GM18867 (cell line): ENCODE results near the gene CCDC175.

ENCODE experiments used
- ATAC-seq: cut with Tn5 transposase; IDR thresholded peaks from one replicate; pipeline ENCODE4 v1.9.1; 2021; ENCODE audit warnings: mild to moderate bottlenecking, moderate library complexity; ENCODE audit not compliant: unreplicated experiment

CCDC175 gene

DNA sequence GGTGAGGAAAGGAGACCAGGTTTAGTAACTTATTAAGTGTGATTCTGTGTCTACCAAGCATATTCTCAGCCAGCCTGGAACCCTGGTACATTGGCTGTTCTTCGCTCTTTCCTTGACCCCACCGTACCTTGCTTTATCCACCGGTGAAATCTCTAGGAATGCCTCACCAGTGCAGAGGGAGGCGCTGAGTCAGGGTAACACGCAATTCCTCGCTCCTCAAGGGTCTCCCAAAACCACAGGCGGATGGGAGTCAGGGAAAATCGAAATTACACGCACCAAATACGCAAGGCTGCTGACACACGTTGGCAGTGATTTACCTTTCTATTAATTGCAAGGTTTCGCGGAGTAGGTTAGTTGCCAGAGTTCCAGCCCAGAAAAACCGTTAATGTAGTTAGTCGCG lies 93.2 kb downstream of the CCDC175 start:
- ATAC-seq, result no peak

DNA sequence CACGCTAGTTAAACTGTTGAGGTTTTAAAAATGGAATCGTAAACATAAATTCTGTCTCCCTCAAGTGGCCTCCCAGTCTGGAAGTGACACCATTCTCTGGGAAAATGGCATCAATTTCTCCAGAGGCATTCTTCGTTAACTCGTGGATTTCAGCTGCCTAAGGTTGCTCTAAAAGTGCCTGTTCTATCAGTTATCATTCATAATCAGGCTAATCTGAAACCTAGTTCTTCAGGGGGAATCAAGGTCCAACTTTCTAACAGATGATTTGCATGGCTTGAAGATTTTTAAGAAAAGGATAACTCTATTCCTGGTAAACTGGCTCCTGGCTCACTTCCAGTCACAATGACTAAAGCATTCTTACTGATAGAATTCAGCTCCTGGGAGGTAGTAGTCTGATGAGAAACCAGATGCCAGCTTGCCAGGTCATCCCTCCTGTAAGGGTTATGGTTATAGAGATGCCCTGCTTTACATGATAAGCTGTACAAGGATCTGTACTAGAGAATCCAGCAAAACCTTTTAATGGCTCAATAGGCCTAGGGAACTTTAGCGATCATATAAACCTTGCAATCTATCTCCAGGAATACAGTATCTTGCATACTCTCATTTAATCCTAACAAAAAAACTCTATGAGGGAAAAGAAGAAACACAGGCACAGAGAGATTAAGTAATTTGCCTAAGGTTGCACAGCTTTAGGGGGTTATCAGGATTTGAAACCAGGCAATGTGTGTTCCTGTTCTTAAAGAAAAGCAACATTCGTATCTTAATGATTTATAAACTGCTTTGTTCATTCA lies 93.9 kb downstream of the CCDC175 start:
- no peak for ATAC-seq

GRCh38 chr14:59481871-59482540 lies 94.6 kb downstream of the CCDC175 start:
- ATAC-seq, result no peak

DNA sequence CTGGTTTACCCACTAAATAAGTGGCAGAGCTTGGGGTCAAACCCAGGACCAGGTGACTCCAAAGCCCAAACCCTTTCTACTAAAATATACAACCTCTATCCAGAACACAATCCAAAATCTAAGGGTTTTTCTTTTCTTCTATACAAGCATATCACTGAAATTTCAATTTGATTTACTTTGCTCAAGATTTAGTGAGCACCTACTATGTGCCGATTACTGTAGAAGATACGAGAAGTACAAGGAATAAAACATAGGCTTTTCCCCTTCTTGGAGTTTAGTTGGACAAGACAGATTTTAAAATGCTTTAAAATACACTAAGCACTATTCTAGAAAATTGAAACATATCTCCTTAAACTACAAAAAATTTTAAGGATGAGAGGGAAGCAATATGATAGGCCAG lies 95.2 kb downstream of the CCDC175 start:
- no peak for ATAC-seq

- no peak for ATAC-seq
Measured at GRCh38 chr14:59480166-59480565, 96.4 kb downstream of the CCDC175 start.

DNA sequence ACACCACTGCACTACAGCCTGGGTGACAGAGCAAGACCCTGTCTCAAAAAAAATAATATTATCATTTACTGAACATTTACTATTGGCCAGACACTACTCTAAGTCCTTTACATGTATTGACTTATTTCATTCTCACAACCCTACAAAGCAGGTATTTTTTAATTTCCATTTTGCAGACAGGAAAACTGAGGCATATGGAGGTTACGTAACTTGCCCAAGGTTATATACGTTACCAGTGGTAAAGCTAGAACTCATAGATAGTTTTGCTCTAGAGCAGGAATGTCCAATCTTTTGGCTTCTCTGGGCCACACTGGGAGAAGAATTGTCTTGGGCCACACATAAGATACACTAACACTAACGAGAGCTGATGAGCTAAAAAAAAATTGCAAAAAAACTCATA lies 98.1 kb downstream of the CCDC175 start:
- no peak for ATAC-seq

GRCh38 chr14:59475709-59476108 lies 100.9 kb downstream of the CCDC175 start:
- ATAC-seq, result no peak

DNA sequence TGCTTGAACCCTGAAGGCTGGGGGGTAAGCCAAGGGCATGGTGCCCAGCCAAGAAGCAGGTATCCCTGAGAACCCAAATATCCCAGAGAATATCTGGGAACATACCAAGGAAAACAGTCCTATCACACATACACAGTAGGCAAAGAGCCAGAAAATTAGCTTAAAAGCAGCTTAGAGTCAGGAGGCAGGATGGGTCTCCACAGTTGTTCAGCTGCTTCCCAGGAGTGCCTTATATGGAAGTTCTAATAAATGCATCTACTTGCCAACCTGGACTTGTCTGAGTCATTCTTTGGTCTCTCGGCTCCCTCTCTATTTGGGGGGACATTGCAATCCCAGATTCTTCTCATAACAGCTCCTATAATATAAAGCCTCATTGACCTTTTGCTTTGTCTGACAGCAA lies 102.4 kb downstream of the CCDC175 start:
- no peak for ATAC-seq

- peak; percentile 44 for ATAC-seq
Measured at GRCh38 chr14:59465316-59466135, 111.1 kb downstream of the CCDC175 start, which contains the start of gene GPR135. Gene GPR135, minus strand, starts transcription at chr14:59465380. Its CDS starts 154 bp downstream, at chr14:59465226.

DNA sequence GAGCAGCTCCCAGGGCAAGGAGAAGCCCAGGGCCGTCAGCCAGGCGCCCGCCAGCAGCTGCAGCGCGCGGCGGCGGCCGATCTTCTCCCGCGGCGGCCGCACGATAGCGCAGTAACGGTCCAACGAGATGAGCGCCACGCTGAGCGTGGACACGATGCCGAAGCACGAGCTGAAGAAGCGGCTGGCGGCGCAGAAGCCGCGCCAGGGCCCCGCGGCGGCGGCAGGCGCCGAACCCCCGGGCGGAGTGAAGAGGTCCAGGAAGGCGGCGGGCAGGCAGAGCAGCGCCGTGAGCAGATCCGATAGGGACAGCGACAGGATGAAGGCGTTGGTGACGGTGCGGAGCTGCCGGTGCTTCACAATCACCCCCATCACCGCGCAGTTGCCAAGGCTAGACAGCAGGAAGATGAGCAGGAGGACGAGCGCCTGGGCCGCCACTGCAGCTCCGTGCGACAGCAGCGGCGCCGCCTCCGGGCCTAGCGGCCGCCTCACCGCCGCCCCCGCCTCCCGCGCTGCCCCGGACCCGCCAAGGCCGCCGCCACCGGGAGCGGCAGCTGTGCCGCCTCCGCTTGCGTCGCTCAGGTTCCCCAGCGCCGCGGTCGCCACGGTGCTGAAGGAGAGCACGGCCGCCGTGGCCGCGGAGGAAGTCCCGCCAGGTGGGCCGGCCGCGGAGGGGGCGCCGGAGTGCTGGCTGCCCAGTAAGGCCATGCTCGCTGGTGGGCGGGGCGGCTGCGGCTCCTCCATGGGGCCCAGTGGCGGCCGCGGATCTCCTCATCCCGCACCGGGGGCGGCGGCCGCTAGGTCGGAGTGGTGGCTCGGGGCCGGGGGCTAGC lies 111.9 kb downstream of the CCDC175 start:
- peak; percentile 68 for ATAC-seq

GRCh38 chr14:59463787-59464485 lies 112.7 kb downstream of the CCDC175 start:
- peak; percentile 21 for ATAC-seq

- no peak for ATAC-seq
Measured at GRCh38 chr14:59461891-59462290, 114.7 kb downstream of the CCDC175 start.

- ATAC-seq, result no peak
Measured at GRCh38 chr14:59460378-59460777, 116.2 kb downstream of the CCDC175 start.

GRCh38 chr14:59458486-59458885 lies 118.1 kb downstream of the CCDC175 start:
- ATAC-seq, result no peak

- ATAC-seq, result no peak
Measured at GRCh38 chr14:59455411-59455810, 121.2 kb downstream of the CCDC175 start.
